GM12801 (cell line): Measurements from ENCODE around the gene MLANA.

Experiments used
- CTCF ChIP-seq: IDR thresholded peaks from one replicate; pipeline ENCODE4 v1.5.1; 2011; ENCODE audit warnings: control low read depth; ENCODE audit not compliant: insufficient read length; ENCODE audit errors: extremely low read depth

MLANA gene

GRCh38 chr9:5848372-5848882 lies 42.3 kb upstream of the MLANA start:
- no peak for TF ChIP-seq CTCF

GRCh38 chr9:5850724-5851122 lies 40.0 kb upstream of the MLANA start:
- no peak for TF ChIP-seq CTCF

- TF ChIP-seq CTCF = no peak
These were observed 39.2 kb upstream of the MLANA start for GRCh38 chr9:5851445-5851844.

GRCh38 chr9:5852987-5853386 lies 37.7 kb upstream of the MLANA start:
- no peak for TF ChIP-seq CTCF

GRCh38 chr9:5853617-5854016 lies 37.1 kb upstream of the MLANA start:
- TF ChIP-seq CTCF = no peak

- TF ChIP-seq CTCF = no peak
These were observed 36.5 kb upstream of the MLANA start for GRCh38 chr9:5854063-5854790.

- no peak for TF ChIP-seq CTCF
These were observed 32.8 kb upstream of the MLANA start for GRCh38 chr9:5857928-5858327.
